HFF-Myc (cell line): ENCODE data around the gene NDRG2.
"Not testable (repeated sequence)": the region's sequence is repeated elsewhere in the genome, so short reads cannot be mapped to it uniquely, and the experiment has no call there.

Experiments used
- DNase-seq: peaks from one replicate; pipeline ENCODE4 v3.0.0-alpha.2; 2011; ENCODE audit warnings: low read depth; ENCODE audit errors: extremely low read depth
- H3K4me3 ChIP-seq: replicated peaks from 2 replicates; pipeline ENCODE4 v1.5.1; 2011; ENCODE audit warnings: low read depth, mild to moderate bottlenecking, control low read depth, low read length
- TF ChIP-seq, protein P1 (sequence below): IDR thresholded peaks from 2 replicates; pipeline ENCODE4 v1.5.1; 2012; ENCODE audit warnings: mild to moderate bottlenecking, low read depth, low read length, control low read depth; ENCODE audit errors: missing control alignments

The NDRG2 gene

GRCh38 chr14:21011136-21011535 lies 13.7 kb downstream of the NDRG2 start:
- H3K4me3 ChIP-seq: no peak overlapping the region
- no peak for DNase-seq
- TF ChIP-seq, protein P1, sequence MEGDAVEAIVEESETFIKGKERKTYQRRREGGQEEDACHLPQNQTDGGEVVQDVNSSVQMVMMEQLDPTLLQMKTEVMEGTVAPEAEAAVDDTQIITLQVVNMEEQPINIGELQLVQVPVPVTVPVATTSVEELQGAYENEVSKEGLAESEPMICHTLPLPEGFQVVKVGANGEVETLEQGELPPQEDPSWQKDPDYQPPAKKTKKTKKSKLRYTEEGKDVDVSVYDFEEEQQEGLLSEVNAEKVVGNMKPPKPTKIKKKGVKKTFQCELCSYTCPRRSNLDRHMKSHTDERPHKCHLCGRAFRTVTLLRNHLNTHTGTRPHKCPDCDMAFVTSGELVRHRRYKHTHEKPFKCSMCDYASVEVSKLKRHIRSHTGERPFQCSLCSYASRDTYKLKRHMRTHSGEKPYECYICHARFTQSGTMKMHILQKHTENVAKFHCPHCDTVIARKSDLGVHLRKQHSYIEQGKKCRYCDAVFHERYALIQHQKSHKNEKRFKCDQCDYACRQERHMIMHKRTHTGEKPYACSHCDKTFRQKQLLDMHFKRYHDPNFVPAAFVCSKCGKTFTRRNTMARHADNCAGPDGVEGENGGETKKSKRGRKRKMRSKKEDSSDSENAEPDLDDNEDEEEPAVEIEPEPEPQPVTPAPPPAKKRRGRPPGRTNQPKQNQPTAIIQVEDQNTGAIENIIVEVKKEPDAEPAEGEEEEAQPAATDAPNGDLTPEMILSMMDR: no peak

DNA sequence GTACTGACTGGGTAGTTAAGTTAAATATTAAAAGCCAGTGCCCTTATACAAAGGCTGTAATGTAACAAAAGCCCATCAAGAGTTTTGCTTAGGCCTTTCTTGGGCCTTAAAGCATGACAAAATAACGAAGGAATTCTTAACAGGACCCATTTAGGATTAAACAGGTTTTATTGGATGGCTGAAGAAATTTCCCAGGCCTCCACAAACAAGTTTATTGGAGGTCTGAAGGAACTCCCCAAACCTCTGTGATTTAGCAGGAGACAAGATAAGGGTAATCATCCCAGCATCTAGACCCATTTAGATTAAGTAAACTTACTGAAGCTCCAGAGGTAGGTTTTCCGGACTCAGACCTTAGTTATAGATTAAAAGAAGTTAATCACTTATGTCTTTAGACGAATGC lies 15.1 kb downstream of the NDRG2 start:
- not testable (repeated sequence) for H3K4me3 ChIP-seq, DNase-seq

DNA sequence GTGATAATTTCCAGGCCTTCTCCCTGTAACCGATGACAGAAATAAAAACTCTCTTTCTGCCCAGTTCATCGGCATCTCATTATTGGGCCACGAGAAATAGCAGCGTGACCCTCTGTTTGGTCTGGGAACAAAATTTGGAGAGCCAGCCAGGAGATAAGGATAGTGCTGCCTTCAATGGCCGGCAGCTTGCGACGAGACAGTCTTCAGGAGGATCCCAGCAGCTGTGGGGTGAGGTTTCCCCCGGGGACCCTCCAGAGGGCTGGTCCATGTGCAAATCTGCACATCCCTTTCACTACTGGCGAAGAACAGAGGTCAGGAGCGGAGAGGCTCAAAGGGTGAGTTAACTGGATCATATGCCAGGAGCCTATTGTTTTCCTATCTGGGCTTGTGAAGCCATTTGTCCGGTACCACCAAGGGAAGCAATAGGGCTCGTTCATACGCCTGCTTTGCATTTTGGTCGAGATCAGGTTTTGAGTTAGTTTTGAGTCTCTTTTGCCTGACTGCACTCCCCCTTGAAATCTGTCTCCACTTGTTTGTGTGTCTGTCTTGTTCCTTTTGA lies 21.0 kb downstream of the NDRG2 start:
- TF ChIP-seq, protein P1: no peak
- DNase-seq: no peak
- no peak overlapping the region for H3K4me3 ChIP-seq

DNA sequence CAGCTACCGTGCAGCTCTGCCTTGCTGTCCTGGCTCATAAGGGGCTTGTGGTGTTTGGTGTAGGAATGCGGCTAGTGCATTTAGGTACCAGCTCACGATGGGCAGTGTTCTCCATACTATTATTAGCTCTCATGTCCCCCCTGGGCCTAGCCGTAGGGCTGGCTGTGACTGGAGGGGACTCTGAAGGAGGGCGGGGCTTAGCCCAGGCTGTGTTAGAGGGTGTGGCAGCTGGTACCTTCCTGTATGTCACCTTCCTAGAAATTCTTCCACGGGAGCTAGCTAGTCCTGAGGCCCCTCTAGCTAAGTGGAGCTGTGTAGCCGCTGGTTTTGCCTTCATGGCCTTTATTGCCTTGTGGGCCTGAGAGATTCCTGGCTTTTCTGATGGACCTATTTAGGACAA lies 23.6 kb downstream of the NDRG2 start:
- TF ChIP-seq, protein P1: no peak
- DNase-seq: no peak
- H3K4me3 ChIP-seq: no peak overlapping the region

DNA sequence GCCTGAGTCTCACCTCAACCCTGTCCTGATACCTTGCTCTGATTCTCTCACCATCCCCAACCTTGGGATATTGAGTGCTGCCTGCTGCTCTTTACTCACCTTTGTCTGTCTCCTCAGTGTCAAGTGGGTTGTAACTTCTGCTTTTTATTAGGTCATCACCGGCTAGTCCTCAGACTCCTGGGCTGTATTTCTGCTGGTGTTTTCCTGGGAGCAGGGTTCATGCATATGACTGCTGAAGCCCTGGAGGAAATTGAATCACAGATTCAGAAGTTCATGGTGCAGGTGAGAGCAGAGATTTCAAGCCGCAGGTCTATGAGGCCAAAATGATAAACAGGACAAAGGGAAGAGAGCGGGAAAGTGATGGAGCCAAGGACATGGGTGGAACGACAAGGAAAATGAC lies 25.3 kb downstream of the NDRG2 start:
- H3K4me3 ChIP-seq: no peak overlapping the region
- TF ChIP-seq, protein P1: no peak
- no peak for DNase-seq

DNA sequence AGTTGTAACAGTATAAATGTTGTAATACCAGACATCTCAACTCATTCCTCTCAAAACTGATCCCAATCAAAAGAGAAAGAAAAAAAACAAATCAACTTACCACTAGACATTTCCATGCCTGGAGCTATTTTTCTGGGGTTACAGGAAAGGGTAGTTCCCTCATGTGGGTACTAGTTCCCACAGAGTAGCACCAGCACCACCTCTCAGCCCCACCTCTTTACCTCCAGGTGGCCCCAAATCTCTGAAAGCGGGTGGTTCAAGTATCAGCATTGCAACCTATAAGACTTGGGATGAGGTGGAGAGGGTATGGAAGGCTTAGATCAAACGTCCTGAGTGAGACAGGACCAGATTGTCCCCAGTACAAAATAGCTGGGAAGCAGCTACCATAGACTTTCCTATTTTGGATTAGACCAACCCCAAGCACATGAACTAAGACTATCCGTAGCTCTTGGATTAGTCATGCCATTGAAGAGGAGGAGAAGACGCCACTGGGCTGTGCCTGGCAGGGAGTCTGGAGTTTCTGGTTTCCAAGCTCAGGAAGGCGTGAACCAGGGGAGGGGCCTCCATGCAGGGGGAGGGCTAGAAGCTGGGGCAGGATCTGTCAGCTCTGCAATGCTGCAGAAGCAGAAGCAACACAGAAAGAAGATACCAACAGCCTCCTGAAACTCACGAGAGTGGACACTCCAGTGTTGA lies 26.0 kb downstream of the NDRG2 start, which contains the start of gene SLC39A2:
Gene SLC39A2, plus strand, starts transcription at position 620 of the 693 bp plus-strand sequence. CDS start 154 bp downstream, outside the sequence.
- DNase-seq: peak; percentile 46
- no peak within 1 kb of the TSS for H3K4me3 ChIP-seq
- TF ChIP-seq, protein P1: no peak

DNA sequence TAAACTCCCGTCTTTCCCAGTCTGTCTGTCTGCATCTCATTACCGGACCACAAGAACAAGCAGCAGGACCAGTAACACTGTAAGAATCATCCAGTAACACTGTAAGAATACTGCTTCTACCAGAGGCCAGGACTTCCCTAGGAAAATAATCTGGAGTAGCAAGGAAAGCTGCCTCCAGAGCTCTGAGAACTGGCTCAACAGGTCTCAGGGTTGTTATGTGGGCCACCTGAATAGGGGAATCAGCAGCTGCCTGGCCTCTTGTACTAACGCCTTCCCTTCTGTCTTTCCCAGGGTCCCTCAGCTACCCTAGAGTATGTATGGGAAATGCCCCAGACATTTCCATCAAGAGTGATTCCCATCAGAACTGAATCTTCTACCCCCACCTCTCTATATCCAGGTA lies 26.7 kb downstream of the NDRG2 start:
- DNase-seq: no peak
- H3K4me3 ChIP-seq: no peak overlapping the region
- TF ChIP-seq, protein P1: no peak
